ENCODE measurements around the gene ABCC4. TPM values are rescaled to one million over a fixed set of nuclear protein-coding genes. Genes with fewer than 3 reads are reported as not detected.

Gene ABCC4
- total RNA-seq, 4 donors from 2014 or later: 3.9 to 6.8 (median 4.7) TPM

- H3K27me3 ChIP-seq: no peaks in the 10 kb centered on the region
- H3K4me3 ChIP-seq: no peak overlapping the region
- no peak overlapping the region for H3K27ac ChIP-seq
- 98 to 100% methylated on average over 6 of the region's 6 CpGs for WGBS, 2 donors (ENCODE audit: low coverage in 1 of 2)
- no peaks in the 10 kb centered on the region for H3K4me1 ChIP-seq
- no peaks in the 10 kb centered on the region for H3K36me3 ChIP-seq
- H3K9me3 ChIP-seq: no peaks in the 10 kb centered on the region
- TF ChIP-seq CTCF (IDR thresholded peaks at IDR 0.05) (no peak), POLR2A (IDR thresholded peaks at IDR 0.05) (no peak), EP300 (IDR thresholded peaks at IDR 0.05) (no peak), POLR2AphosphoS5 (IDR thresholded peaks at IDR 0.05) (no peak)
- ATAC-seq: no peak
Observed at GRCh38 chr13:95253033-95253432, 48.2 kb downstream of the ABCC4 start.

GRCh38 chr13:95251641-95252040 lies 49.6 kb downstream of the ABCC4 start:
- Histone ChIP-seq H3K4me1 (no peaks in the 10 kb centered on the region), H3K27me3 (no peaks in the 10 kb centered on the region), H3K27ac (no peak overlapping the region), H3K4me3 (no peak overlapping the region), H3K36me3 (no peaks in the 10 kb centered on the region), H3K9me3 (no peaks in the 10 kb centered on the region)
- no peak for TF ChIP-seq POLR2A (IDR thresholded peaks at IDR 0.05)
- TF ChIP-seq POLR2AphosphoS5 (IDR thresholded peaks at IDR 0.05): no peak
- no peak for TF ChIP-seq EP300 (IDR thresholded peaks at IDR 0.05)
- TF ChIP-seq CTCF (IDR thresholded peaks at IDR 0.05): no peak
- ATAC-seq: no peak
- 92 to 95% methylated on average over 5 of the region's 5 CpGs for WGBS, 2 donors (ENCODE audit: low coverage in 1 of 2)

GRCh38 chr13:95250961-95251360 lies 50.3 kb downstream of the ABCC4 start:
- WGBS, 2 donors (ENCODE audit: low coverage in 1 of 2): 80 to 100% methylated on average over 1 of the region's 1 CpG
- Histone ChIP-seq H3K27ac (no peak overlapping the region), H3K27me3 (no peaks in the 10 kb centered on the region), H3K4me3 (no peak overlapping the region), H3K36me3 (no peaks in the 10 kb centered on the region), H3K9me3 (no peaks in the 10 kb centered on the region), H3K4me1 (no peaks in the 10 kb centered on the region)
- no peak for TF ChIP-seq POLR2A (IDR thresholded peaks at IDR 0.05)
- TF ChIP-seq POLR2AphosphoS5 (IDR thresholded peaks at IDR 0.05): no peak
- TF ChIP-seq CTCF (IDR thresholded peaks at IDR 0.05): no peak
- no peak for TF ChIP-seq EP300 (IDR thresholded peaks at IDR 0.05)
- ATAC-seq: no peak

GRCh38 chr13:95248953-95249352 lies 52.3 kb downstream of the ABCC4 start:
- Histone ChIP-seq H3K27me3 (no peaks in the 10 kb centered on the region), H3K4me1 (no peaks in the 10 kb centered on the region), H3K27ac (no peak overlapping the region), H3K9me3 (no peaks in the 10 kb centered on the region), H3K36me3 (no peaks in the 10 kb centered on the region), H3K4me3 (no peak overlapping the region)
- WGBS, 2 donors (ENCODE audit: low coverage in 1 of 2): 75 to 77% methylated on average over 2 of the region's 2 CpGs
- TF ChIP-seq EP300 (IDR thresholded peaks at IDR 0.05) (no peak), CTCF (IDR thresholded peaks at IDR 0.05) (no peak), POLR2AphosphoS5 (IDR thresholded peaks at IDR 0.05) (no peak), POLR2A (IDR thresholded peaks at IDR 0.05) (no peak)
- no peak for ATAC-seq

GRCh38 chr13:95247852-95248251 lies 53.4 kb downstream of the ABCC4 start:
- TF ChIP-seq CTCF (IDR thresholded peaks at IDR 0.05) (no peak), POLR2AphosphoS5 (IDR thresholded peaks at IDR 0.05) (no peak), EP300 (IDR thresholded peaks at IDR 0.05) (no peak), POLR2A (IDR thresholded peaks at IDR 0.05) (no peak)
- Histone ChIP-seq H3K27ac (no peak overlapping the region), H3K9me3 (no peaks in the 10 kb centered on the region), H3K36me3 (no peaks in the 10 kb centered on the region), H3K4me1 (no peaks in the 10 kb centered on the region), H3K4me3 (no peak overlapping the region), H3K27me3 (no peaks in the 10 kb centered on the region)
- 60 to 65% methylated on average over 1 to 2 of the region's 2 CpGs for WGBS, 2 donors (ENCODE audit: low coverage in 1 of 2)
- ATAC-seq: no peak
